ENCODE data around the gene SPANXC. TPM values are rescaled to one million over a fixed set of nuclear protein-coding genes. Genes with fewer than 3 reads are reported as not detected.

SPANXC gene
- total RNA-seq = not detected in 2 replicates

DNA sequence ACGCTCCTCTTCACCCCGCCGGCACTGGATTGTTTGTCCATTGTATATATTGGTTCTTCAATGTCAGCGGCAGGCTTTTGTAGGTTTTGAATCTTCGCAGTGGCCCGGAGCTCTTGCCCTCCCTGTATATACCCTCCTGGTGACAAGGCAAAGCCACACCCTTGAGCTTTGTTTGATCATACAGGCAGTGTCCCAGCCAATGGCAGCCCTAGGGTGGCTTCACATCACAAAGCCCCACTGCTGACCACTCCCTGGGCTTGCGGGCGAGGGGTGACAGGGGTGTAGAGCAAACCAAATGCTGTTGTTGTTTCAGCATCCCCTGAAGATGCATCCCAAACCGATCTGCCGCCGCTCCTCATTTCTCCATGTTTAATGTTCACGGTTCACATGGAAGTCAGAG lies at the start of gene SPANXC:
Gene SPANXC, minus strand, starts transcription at position 101 of the 400 bp plus-strand sequence. Its CDS starts 60 bp downstream, at position 41.

Other genes with a start within 250 kb of the SPANXC start
- gene SPANXB1, start 239.9 kb downstream of the SPANXC start, total RNA-seq = not detected in 2 replicates
- 3.0 and 3.6 TPM in 2 replicates for gene LDOC1, start 65.4 kb downstream of the SPANXC start, total RNA-seq